GM12878 (cell line): ENCODE results near the gene DTX1. TPM values are rescaled to one million over a fixed set of nuclear protein-coding genes. Genes with fewer than 3 reads are reported as not detected.

Experiments
- ATAC-seq: fragments of 200-7000 bp; cut with Tn5 transposase; 3 replicates; pipeline ENCODE4 v1.9.1; 2020; ENCODE audit warnings: mild to moderate bottlenecking, moderate library complexity
- BruUV-seq: library from RNA; stranded (reverse); fragments of 400-500 nt; replicated peaks from 2 replicates; lab custom pipeline; 2021; lab: Mats Ljungman, UMichigan
- CTCF ChIA-PET: fragments of 300-600 bp; sonication (Branson Sonifier 250); formaldehyde crosslinking; extraction: SDS; loops from one replicate; lab custom pipeline; 2021; ENCODE audit warnings: inconsistent platforms; lab: Yijun Ruan, JAX
- POLR2A ChIA-PET: fragments of 350-600 bp; formaldehyde crosslinking; extraction: SDS; loops from one replicate; lab custom pipeline; 2021; ENCODE audit warnings: inconsistent platforms; lab: Charles Lee
- RAD21 ChIA-PET: fragments of 300-600 bp; sonication (Branson Sonifier 250); formaldehyde crosslinking; loops from one replicate; lab custom pipeline; 2023; ENCODE audit warnings: antibody characterized with exemption; ENCODE audit not compliant: unreplicated experiment; lab: Charles Lee
- SMC1A ChIA-PET: fragments of 300-600 bp; sonication (Branson Sonifier 250); formaldehyde crosslinking; loops from one replicate; lab custom pipeline; 2023; ENCODE audit not compliant: unreplicated experiment, uncharacterized antibody; lab: Charles Lee
- DNase-seq: peaks from one replicate; pipeline ENCODE4 v3.0.0-alpha.2; 2011; ENCODE audit warnings: low read depth, low spot score
- FAIRE-seq: peaks from 3 replicates; lab custom pipeline; 2011; peaks lifted over from hg19 to GRCh38; lab: Jason Lieb, UNC
- H2AFZ ChIP-seq: 2 replicates; pipeline ENCODE4 v1.6.0; 2011; ENCODE audit warnings: low read depth, low read length, control low read depth; ENCODE audit not compliant: control insufficient read depth
- H3K27ac ChIP-seq: 2 replicates; pipeline ENCODE4 v1.5.1; 2011; ENCODE audit warnings: control low read depth; ENCODE audit not compliant: control insufficient read depth, insufficient read depth
- H3K27me3 ChIP-seq, 2 experiments: replicated peaks in 1 of 2; 2 replicates each; pipeline versions ENCODE4 v1.6.0 to v1.6.1; 2011; ENCODE audit warnings: low read length in 1 of 2; ENCODE audit not compliant: control insufficient read depth in 2 of 2, insufficient read depth in 2 of 2
- H3K36me3 ChIP-seq, 2 experiments: 2 replicates each; pipeline ENCODE4 v1.5.1; 2011; ENCODE audit warnings: low read length in 1 of 2; ENCODE audit not compliant: control insufficient read depth in 2 of 2, insufficient read depth in 2 of 2
- H3K4me1 ChIP-seq: 2 replicates; pipeline ENCODE4 v1.6.1; 2011; ENCODE audit warnings: mild to moderate bottlenecking, low read length, moderate library complexity, mixed read lengths; ENCODE audit not compliant: control insufficient read depth, insufficient read depth
- H3K4me2 ChIP-seq: 2 replicates; pipeline ENCODE4 v1.6.0; 2011; ENCODE audit warnings: control low read depth; ENCODE audit not compliant: control insufficient read depth, insufficient read depth
- H3K4me3 ChIP-seq: fragments of 200-600 bp; sonication (generic); 2 replicates; pipeline ENCODE4 v1.5.1; 2016
- H3K79me2 ChIP-seq: 2 replicates; pipeline ENCODE4 v1.6.0; 2011; ENCODE audit warnings: low read length; ENCODE audit not compliant: control insufficient read depth, insufficient read depth
- H3K9ac ChIP-seq: 2 replicates; pipeline ENCODE4 v1.8.0; 2011; ENCODE audit warnings: low read length, control low read depth, mixed read lengths; ENCODE audit not compliant: control insufficient read depth, insufficient read depth
- H3K9me3 ChIP-seq: replicated peaks from 3 replicates; pipeline ENCODE4 v1.5.1; 2011; ENCODE audit warnings: mild to moderate bottlenecking, low read length; ENCODE audit not compliant: control insufficient read depth, insufficient read depth
- H4K20me1 ChIP-seq: 2 replicates; pipeline ENCODE4 v1.6.0; 2011; ENCODE audit not compliant: control insufficient read depth, insufficient read depth
- E2F4 ChIP-seq: IDR thresholded peaks from 2 replicates; pipeline ENCODE4 v1.6.1; 2012; ENCODE audit warnings: low read depth, low read length, improper control_type of control experiment
- EP300 ChIP-seq, 2 experiments: fragments of 150-350 bp in 1 of 2; IDR thresholded peaks; 2 replicates each; pipeline ENCODE4 v1.6.1; 2011 to 2012; ENCODE audit warnings: low read depth in 2 of 2, low read length in 2 of 2, borderline replicate concordance in 1 of 2, improper control_type of control experiment in 1 of 2, inconsistent platforms in 1 of 2; ENCODE audit not compliant: control insufficient read depth in 1 of 2
- FOS ChIP-seq: IDR thresholded peaks from 3 replicates; pipeline ENCODE4 v1.6.1; 2011; ENCODE audit warnings: borderline replicate concordance; ENCODE audit not compliant: insufficient read length; ENCODE audit errors: extremely low read depth
- HSF1 ChIP-seq: fragments of 150-350 bp; IDR thresholded peaks from 2 replicates; pipeline ENCODE4 v1.6.1; 2014; ENCODE audit warnings: mild to moderate bottlenecking, low read depth, low read length
- IKZF1 ChIP-seq: fragments of 450-650 bp; conservative IDR thresholded peaks from 2 replicates; pipeline ENCODE4 v1.6.1; 2017; ENCODE audit warnings: antibody characterized with exemption, mild to moderate bottlenecking
- KLF5 ChIP-seq: fragments of 450-650 bp; IDR thresholded peaks from 2 replicates; pipeline ENCODE4 v1.6.1; 2014; ENCODE audit warnings: mild to moderate bottlenecking; ENCODE audit not compliant: partially characterized antibody
- MAX ChIP-seq: IDR thresholded peaks from 2 replicates; pipeline ENCODE4 v1.6.1; 2012; ENCODE audit warnings: low read depth, low read length, improper control_type of control experiment
- PBX3 ChIP-seq: IDR thresholded peaks from 2 replicates; pipeline ENCODE4 v1.6.1; 2011; ENCODE audit warnings: mild to moderate bottlenecking, low read depth, low read length, moderate library complexity; ENCODE audit not compliant: insufficient replicate concordance
- POLR2AphosphoS5 ChIP-seq: IDR thresholded peaks from 2 replicates; pipeline ENCODE4 v1.6.1; 2011; ENCODE audit warnings: mild to moderate bottlenecking, low read length, inconsistent platforms
- ZBTB40 ChIP-seq: fragments of 450-650 bp; IDR thresholded peaks from 2 replicates; pipeline ENCODE4 v1.6.1; 2016; ENCODE audit warnings: mild to moderate bottlenecking, moderate library complexity, borderline replicate concordance
- WGBS: methylation state at CpG from one replicate; pipeline ENCODE4 v1.1.6; 2016; ENCODE audit warnings: low lambda C conversion rate; ENCODE audit not compliant: insufficient replicate concordance, insufficient coverage; ENCODE audit errors: missing lambda C conversion rate; 5-methylcytosine and 5-hydroxymethylcytosine counted together
- in situ Hi-C: fragments of 300-500 bp; cut with MboI; formaldehyde crosslinking; loops from 9 replicates; pipeline ENCODE4 v1.14.3; 2018; ENCODE audit warnings: mixed read lengths
- intact Hi-C: fragments of 100-400 bp; cut with micrococcal nuclease; formaldehyde crosslinking; loops from one replicate; pipeline ENCODE4 v1.14.2; 2022; ENCODE audit not compliant: unreplicated experiment
- polyA plus RNA-seq, 11 experiments: library from polyadenylated mRNA; depleted of rRNA in 4 of 11; unstranded in 6 of 11; stranded (reverse) in 5 of 11; fragments of >200 nt; fragmentation: Nextera tagmentation in 4 of 11; fragmentation: Illumina TruSeq in 1 of 11; extraction: Ambion mirVana in 4 of 11; extraction: Trizol in 1 of 11; gene quantifications; 1 replicate in 1 of 11; 2 replicates in 10 of 11; pipeline versions ENCODE4 v1.2.1 to v1.2.3, GENCODE V29; 2011 to 2016; ENCODE audit warnings: inconsistent platforms in 2 of 11, missing spikeins in 2 of 11, low read depth in 1 of 11
- total RNA-seq, 4 experiments: library from RNA; depleted of rRNA in 3 of 4; stranded (reverse); fragments of >200 nt in 3 of 4; fragmentation: Illumina TruSeq in 1 of 4; extraction: Trizol in 1 of 4; gene quantifications; 2 replicates each; pipeline versions ENCODE4 v1.2.1 to v1.2.3, GENCODE V29; 2013 to 2021

The DTX1 gene
- total and polyA plus RNA-seq, 10 of the 15 experiments (the other 5 are each of a cell fraction or from before 2014, with no cell fraction given) = 0.09 to 2.8 (median 0.66) TPM

GRCh38 chr12:113067987-113068935 is 11.7 kb downstream of the DTX1 start (continued):
- no peak for TF ChIP-seq ZBTB40
- no peak for TF ChIP-seq FOS
- no peak for TF ChIP-seq IKZF1

GRCh38 chr12:113069149-113069548 is 12.6 kb downstream of the DTX1 start:
- no peak for FAIRE-seq
- no peak overlapping the region for H3K9ac ChIP-seq
- no peaks in the 10 kb centered on the region for H4K20me1 ChIP-seq
- 62% methylated on average over 5 of the region's 5 CpGs for WGBS
- no peaks in the 10 kb centered on the region for H3K27me3 ChIP-seq
- SMC1A ChIA-PET = interaction anchor here (1.0 to 7.3 kb wide), 9 partner anchors 7 to 27 kb away, joined by 3 to 83 read pairs (median 7); no protein-coding TSS in a partner anchor
- intact Hi-C loops = no loop called here
- H3K4me1 ChIP-seq = peaks cover 44% of the 10 kb centered on the region
- TF ChIP-seq E2F4 (no peak), PBX3 (no peak), POLR2AphosphoS5 (no peak), MAX (no peak), HSF1 (no peak), EP300 (IDR thresholded peaks at IDR 0.05; ENCODE audit: borderline replicate concordance in 1 of 2, control insufficient read depth in 1 of 2, low read depth in 2 of 2, low read length in 2 of 2) (no peak), KLF5 (no peak)
- no peak for DNase-seq
- CTCF ChIA-PET = interaction anchor here (1.1 to 9.5 kb wide), 6 partner anchors 7 to 76 kb away, joined by 3 to 98 read pairs (median 14); no protein-coding TSS in a partner anchor
- in situ Hi-C loops = no loop called here
- no peak overlapping the region for H3K4me3 ChIP-seq
- RAD21 ChIA-PET = interaction anchor here (1.8 to 7.1 kb wide), 4 partner anchors 7 to 29 kb away, joined by 5 to 84 read pairs (median 14); no protein-coding TSS in a partner anchor
- no peak for ATAC-seq
- no peaks in the 10 kb centered on the region; a peak in 2 of 4 replicates for H3K36me3 ChIP-seq
- H2AFZ ChIP-seq = no peak overlapping the region
- POLR2A ChIA-PET = interaction anchor here (0.6 to 5.6 kb wide), 5 partner anchors 11 to 704 kb away, joined by 4 to 41 read pairs (median 7); no protein-coding TSS in a partner anchor
- peaks cover 2% of the 10 kb centered on the region; the same call in 1 of the 2 replicates for H3K79me2 ChIP-seq
- no peaks in the 10 kb centered on the region for H3K9me3 ChIP-seq
- BruUV-seq = no TSS peak
- H3K27ac ChIP-seq = no peak overlapping the region
- H3K4me2 ChIP-seq = peak overlapping the region; percentile 79; the same call in 1 of the 2 replicates
